ENCODE results near the gene ADCY6. TPM values are rescaled to one million over a fixed set of nuclear protein-coding genes. Genes with fewer than 3 reads are reported as not detected.

The ADCY6 gene
- total and polyA plus RNA-seq, 2 donors (not counting 1 experiment from before 2014, with no cell fraction given), result 0.03 TPM; not detected in 1

DNA sequence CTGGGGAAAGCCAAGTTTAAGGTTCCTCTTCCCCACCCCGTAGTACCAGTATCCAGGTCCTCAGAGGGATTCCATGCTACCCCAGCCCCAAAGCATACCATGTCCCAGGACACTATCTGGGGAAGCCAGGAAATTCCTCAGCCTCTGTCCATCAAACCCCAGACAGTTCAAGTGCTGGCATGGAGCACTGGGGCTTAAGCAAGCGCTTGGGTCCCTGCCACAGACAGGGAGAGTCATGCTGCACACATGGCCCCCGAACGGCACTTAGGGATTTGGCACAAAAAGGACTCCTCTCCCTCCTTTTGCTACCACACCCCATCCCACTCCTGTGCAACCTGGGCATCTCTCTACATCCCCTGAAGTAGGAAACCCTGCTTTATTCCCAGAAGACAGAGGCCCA lies 21.8 kb downstream of the ADCY6 start:
- no peak overlapping the region for H3K4me3 ChIP-seq (ENCODE audit: control extremely low read depth in 1 of 5, extremely low read depth in 1 of 5, insufficient read depth in 1 of 5, low read depth in 2 of 5, low read length in 4 of 5)
- Mint-ChIP-seq H3K9me3 (ENCODE audit: insufficient read depth) (no peaks in the 10 kb centered on the region), H3K27ac (no peak overlapping the region), H3K4me1 (peaks cover 15% of the 10 kb centered on the region), H3K27me3 (no peaks in the 10 kb centered on the region), H3K4me3 (no peak overlapping the region)
- H3K79me2 ChIP-seq (ENCODE audit: control insufficient read depth, insufficient read depth, low read length), result no peaks in the 10 kb centered on the region
- WGBS (ENCODE audit: insufficient coverage), result 89% methylated on average over 4 of the region's 4 CpGs
- TF ChIP-seq, protein P1, sequence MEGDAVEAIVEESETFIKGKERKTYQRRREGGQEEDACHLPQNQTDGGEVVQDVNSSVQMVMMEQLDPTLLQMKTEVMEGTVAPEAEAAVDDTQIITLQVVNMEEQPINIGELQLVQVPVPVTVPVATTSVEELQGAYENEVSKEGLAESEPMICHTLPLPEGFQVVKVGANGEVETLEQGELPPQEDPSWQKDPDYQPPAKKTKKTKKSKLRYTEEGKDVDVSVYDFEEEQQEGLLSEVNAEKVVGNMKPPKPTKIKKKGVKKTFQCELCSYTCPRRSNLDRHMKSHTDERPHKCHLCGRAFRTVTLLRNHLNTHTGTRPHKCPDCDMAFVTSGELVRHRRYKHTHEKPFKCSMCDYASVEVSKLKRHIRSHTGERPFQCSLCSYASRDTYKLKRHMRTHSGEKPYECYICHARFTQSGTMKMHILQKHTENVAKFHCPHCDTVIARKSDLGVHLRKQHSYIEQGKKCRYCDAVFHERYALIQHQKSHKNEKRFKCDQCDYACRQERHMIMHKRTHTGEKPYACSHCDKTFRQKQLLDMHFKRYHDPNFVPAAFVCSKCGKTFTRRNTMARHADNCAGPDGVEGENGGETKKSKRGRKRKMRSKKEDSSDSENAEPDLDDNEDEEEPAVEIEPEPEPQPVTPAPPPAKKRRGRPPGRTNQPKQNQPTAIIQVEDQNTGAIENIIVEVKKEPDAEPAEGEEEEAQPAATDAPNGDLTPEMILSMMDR (IDR thresholded peaks at IDR 0.05), result no peak
- TF ChIP-seq EZH2 (IDR thresholded peaks at IDR 0.05; ENCODE audit: borderline replicate concordance, insufficient read depth, low read depth, low read length, poor library complexity, severe bottlenecking), result no peak
- no peaks in the 10 kb centered on the region for H4K20me1 ChIP-seq (ENCODE audit: control insufficient read depth, insufficient read depth, low read length, poor library complexity, severe bottlenecking)
- ChIA-PET CTCF (no interaction called here), POLR2A (no interaction called here)
- DNase-seq (no peak), ATAC-seq (ENCODE audit: low read depth) (no peak)
- H3K9me3 ChIP-seq (ENCODE audit: control extremely low read depth in 1 of 3, control insufficient read depth in 2 of 3, insufficient read depth in 1 of 3, low read length in 2 of 3), result no peaks in the 10 kb centered on the region
- H3K9ac ChIP-seq (ENCODE audit: low read length), result no peak overlapping the region
- no peak overlapping the region for H3K27ac ChIP-seq (ENCODE audit: low read length in 2 of 2)
- no peak overlapping the region for H2AFZ ChIP-seq (ENCODE audit: insufficient read depth, low read depth, low read length, poor library complexity, severe bottlenecking)
- H3K36me3 ChIP-seq (replicated peaks in 1 of 2; ENCODE audit: control extremely low read depth in 1 of 2, control insufficient read depth in 1 of 2, extremely low read depth in 1 of 2, insufficient read depth in 2 of 2, low read length in 1 of 2), result no peaks in the 10 kb centered on the region
- intact Hi-C loops (cut with micrococcal nuclease), result no loop called here
- no peak overlapping the region for H3K4me2 ChIP-seq (replicated peaks; ENCODE audit: low read depth, low read length, poor library complexity, severe bottlenecking)
- peaks cover 0 to 10% of the 10 kb centered on the region in 2 donors for H3K4me1 ChIP-seq (ENCODE audit: control insufficient read depth in 2 of 2, insufficient read depth in 2 of 2, low read length in 2 of 2)
- H3K27me3 ChIP-seq (replicated peaks in 1 of 4; ENCODE audit: control extremely low read depth in 1 of 4, control insufficient read depth in 3 of 4, insufficient read depth in 4 of 4, low read length in 3 of 4), result peaks cover 0 to 4% (median 0%) of the 10 kb centered on the region in 4 experiments

GRCh38 chr12:48765753-48766162 lies 23.1 kb downstream of the ADCY6 start:
- Mint-ChIP-seq H3K9me3 (ENCODE audit: insufficient read depth) (no peaks in the 10 kb centered on the region), H3K27me3 (no peaks in the 10 kb centered on the region), H3K4me3 (no peak overlapping the region), H3K4me1 (peaks cover 15% of the 10 kb centered on the region), H3K27ac (no peak overlapping the region)
- ATAC-seq (ENCODE audit: low read depth), result no peak
- no peak overlapping the region for H3K4me2 ChIP-seq (replicated peaks; ENCODE audit: low read depth, low read length, poor library complexity, severe bottlenecking)
- H3K9me3 ChIP-seq (ENCODE audit: control extremely low read depth in 1 of 3, control insufficient read depth in 2 of 3, insufficient read depth in 1 of 3, low read length in 2 of 3), result no peaks in the 10 kb centered on the region
- H3K9ac ChIP-seq (ENCODE audit: low read length), result no peak overlapping the region
- TF ChIP-seq, protein P1 (IDR thresholded peaks at IDR 0.05), result no peak
- TF ChIP-seq EZH2 (IDR thresholded peaks at IDR 0.05; ENCODE audit: borderline replicate concordance, insufficient read depth, low read depth, low read length, poor library complexity, severe bottlenecking), result no peak
- peaks cover 0 to 4% (median 0%) of the 10 kb centered on the region in 4 experiments for H3K27me3 ChIP-seq (replicated peaks in 1 of 4; ENCODE audit: control extremely low read depth in 1 of 4, control insufficient read depth in 3 of 4, insufficient read depth in 4 of 4, low read length in 3 of 4)
- no peak for DNase-seq
- no peaks in the 10 kb centered on the region for H3K36me3 ChIP-seq (replicated peaks in 1 of 2; ENCODE audit: control extremely low read depth in 1 of 2, control insufficient read depth in 1 of 2, extremely low read depth in 1 of 2, insufficient read depth in 2 of 2, low read length in 1 of 2)
- no peak overlapping the region for H3K4me3 ChIP-seq (ENCODE audit: control extremely low read depth in 1 of 5, extremely low read depth in 1 of 5, insufficient read depth in 1 of 5, low read depth in 2 of 5, low read length in 4 of 5)
- no peak overlapping the region for H3K27ac ChIP-seq (ENCODE audit: low read length in 2 of 2)
- ChIA-PET CTCF (interaction anchor here (1.0 to 1.6 kb wide), 2 partner anchors 13 to 49 kb away, joined by 3 to 5 read pairs; no protein-coding TSS in a partner anchor), POLR2A (no interaction called here)
- intact Hi-C loops (cut with micrococcal nuclease), result no loop called here
- H3K4me1 ChIP-seq (ENCODE audit: control insufficient read depth in 2 of 2, insufficient read depth in 2 of 2, low read length in 2 of 2), result peaks cover 0 to 10% of the 10 kb centered on the region in 2 donors
- H2AFZ ChIP-seq (ENCODE audit: insufficient read depth, low read depth, low read length, poor library complexity, severe bottlenecking), result no peak overlapping the region
- H4K20me1 ChIP-seq (ENCODE audit: control insufficient read depth, insufficient read depth, low read length, poor library complexity, severe bottlenecking), result no peaks in the 10 kb centered on the region
- 76% methylated on average over 3 of the region's 5 CpGs for WGBS (ENCODE audit: insufficient coverage)
- no peaks in the 10 kb centered on the region for H3K79me2 ChIP-seq (ENCODE audit: control insufficient read depth, insufficient read depth, low read length)
